HTERT RPE-1 (cell line): ENCODE data around the gene TCL1A.

ENCODE experiments used
- in situ Hi-C: fragments of 300-500 bp; cut with MboI; formaldehyde crosslinking; loops from 4 replicates; pipeline ENCODE4 v1.14.3; 2020; ENCODE audit warnings: low sequenced_read_pairs

Gene TCL1A

DNA sequence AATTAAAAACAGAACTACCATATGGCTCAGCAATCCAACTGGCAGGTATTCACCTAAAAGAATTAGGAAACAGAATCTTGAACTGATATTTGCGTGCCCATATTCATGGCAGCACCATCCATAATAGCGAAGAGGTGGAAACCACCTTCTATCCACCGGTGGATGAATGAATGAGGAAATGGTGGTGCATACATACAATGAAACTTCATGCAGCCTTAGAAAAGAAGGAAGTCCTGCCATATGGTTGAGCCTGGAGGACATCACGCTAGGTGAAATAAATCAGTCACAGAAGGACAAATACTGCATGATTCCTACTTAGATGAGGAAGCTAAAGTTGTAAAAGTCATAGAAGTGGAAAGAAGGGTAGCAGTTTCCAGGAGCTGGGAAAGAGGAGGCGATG is 6.6 kb downstream of the TCL1A start:
- in situ Hi-C loops, result no loop called here

GRCh38 chr14:95705518-95705917 is 8.4 kb downstream of the TCL1A start:
- in situ Hi-C loops, result no loop called here

DNA sequence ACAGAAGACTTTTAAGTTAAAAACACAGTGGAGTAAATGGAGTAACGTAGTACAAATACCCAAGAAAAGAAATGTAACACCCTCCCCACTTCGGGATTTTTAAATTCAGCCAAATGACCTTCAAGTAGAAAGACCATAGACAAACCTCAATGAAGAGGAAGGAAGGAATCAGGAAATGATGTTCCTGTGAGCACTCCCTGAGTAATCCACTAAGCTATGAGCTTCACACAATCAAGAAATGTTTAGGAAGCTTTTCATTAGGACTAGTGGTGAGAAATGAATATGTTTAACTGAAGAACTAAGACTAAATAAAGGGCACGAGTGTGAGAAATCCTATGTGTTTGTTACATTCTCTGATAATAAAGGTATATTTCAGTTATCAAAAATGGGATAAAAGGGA is 10.1 kb downstream of the TCL1A start:
- in situ Hi-C loops, result no loop called here

- in situ Hi-C loops, result no loop called here
These were observed 10.6 kb downstream of the TCL1A start for GRCh38 chr14:95703341-95703740.

DNA sequence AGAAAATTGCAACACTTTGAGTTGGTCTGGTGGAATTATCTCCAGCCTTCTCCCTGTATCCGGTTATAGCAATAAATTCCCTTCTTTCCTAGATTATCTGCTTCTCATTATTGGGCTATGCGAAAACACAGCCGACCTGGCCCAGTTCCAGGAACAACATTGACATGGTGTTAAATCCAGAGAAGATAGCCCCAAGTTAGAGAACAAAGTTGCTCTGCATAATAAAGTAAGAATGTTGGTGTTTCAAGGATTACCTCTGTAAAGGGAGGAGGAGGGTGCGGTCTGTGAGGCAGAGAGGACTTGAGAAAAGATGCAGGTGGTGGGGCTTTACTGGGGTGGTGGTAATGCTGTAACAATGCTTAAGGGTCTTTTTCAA is 12.1 kb downstream of the TCL1A start:
- in situ Hi-C loops, result no loop called here

DNA sequence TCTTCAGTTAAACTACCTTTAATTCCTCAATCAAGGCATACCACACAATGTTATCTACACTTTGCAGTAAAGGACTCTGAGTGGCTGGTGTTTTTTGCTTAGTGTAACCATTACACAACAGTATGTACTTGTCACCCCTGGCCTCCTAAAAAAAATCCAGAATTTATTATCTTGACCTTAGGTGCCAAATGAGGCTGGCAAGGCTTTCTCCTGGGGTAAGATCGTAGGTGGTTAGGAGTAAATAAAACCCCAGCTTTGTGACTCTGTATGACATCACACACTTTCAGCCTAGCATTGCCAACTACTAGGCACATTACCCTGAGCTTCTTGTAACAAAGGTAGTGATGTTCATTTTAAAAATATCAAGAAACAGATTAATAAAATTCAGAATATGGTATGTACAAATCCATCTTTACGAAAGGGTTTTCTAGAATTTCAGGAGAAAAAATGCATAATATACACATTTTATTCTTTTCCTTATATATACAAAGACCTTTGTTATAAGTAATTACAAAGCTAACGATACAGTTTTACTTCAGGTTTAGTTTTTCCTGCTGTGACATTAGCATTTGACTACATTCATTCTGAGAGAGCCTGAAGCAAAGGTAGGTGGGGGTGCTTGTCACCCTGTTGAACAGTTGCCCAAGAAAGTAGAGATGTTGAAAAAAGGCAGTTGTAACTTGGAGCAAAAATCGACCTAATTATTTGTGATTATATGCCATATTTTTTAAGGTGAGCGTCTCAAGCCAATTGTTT is 13.5 kb downstream of the TCL1A start:
- in situ Hi-C loops, result no loop called here

DNA sequence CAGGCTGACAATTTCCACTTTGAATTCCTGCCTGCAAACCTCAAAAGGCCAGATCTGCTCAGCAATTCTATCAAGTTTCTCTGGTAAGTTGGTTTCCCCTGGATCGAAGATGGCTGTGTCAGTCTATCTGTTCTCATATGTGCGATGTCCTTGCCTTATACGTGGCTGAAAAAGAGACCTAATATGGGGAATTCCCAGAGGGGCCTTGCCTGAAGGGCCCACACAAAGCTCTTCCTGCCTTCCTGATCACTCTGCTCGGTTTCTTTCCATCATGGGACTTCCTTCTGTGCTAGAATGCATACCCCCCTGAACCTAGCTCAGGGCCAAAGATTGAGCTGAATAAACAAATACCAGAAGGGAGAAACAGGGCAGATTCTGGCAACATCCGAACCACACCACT is 14.5 kb downstream of the TCL1A start:
- in situ Hi-C loops, result no loop called here

DNA sequence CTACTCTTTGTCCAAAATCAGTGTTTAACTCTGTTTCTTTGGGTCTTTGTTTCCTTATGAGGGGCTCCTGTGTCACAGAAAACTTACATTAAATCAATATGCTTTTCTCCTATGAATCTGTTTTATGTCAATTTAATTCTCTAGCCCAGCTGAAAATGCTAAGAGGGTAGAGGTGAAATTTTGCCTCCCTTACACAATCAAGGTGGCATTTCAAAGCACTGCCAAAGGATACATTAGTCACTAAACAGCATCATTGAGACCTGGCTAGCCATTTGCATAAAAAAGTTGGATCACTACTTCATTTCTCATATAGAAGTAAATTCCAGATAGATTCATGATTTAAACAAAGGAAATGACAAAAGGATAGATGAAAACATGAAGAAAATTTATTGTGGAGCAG is 15.6 kb downstream of the TCL1A start:
- in situ Hi-C loops, result no loop called here

- in situ Hi-C loops, result no loop called here
These were observed 16.2 kb downstream of the TCL1A start for GRCh38 chr14:95697764-95698163.

- in situ Hi-C loops, result no loop called here
These were observed 17.2 kb downstream of the TCL1A start for GRCh38 chr14:95696741-95697140.

- in situ Hi-C loops, result no loop called here
These were observed 18.0 kb downstream of the TCL1A start for GRCh38 chr14:95695913-95696312.

GRCh38 chr14:95695051-95695450 is 18.9 kb downstream of the TCL1A start:
- in situ Hi-C loops, result no loop called here

- in situ Hi-C loops, result no loop called here
These were observed 21.8 kb downstream of the TCL1A start for GRCh38 chr14:95692109-95692508.

DNA sequence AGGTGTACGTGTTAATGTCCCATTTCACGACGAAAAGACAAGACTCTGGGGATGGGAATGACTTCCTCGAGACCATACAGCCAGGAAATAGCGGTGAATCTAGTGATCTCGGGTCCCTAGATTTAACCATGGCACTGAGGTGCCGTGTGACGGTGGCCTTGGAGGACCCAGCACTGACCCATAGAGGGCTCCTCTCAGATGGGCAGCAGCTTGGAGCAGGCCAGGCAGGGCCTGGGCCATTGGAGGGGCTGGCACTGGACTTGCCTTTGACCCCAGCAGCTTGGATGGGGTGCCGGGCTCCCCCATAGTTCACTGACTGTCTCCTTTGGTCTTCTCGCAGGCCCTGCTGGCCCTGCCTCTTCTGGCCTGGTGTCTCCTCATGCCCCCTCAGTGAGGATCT is 22.3 kb downstream of the TCL1A start:
- in situ Hi-C loops, result no loop called here

DNA sequence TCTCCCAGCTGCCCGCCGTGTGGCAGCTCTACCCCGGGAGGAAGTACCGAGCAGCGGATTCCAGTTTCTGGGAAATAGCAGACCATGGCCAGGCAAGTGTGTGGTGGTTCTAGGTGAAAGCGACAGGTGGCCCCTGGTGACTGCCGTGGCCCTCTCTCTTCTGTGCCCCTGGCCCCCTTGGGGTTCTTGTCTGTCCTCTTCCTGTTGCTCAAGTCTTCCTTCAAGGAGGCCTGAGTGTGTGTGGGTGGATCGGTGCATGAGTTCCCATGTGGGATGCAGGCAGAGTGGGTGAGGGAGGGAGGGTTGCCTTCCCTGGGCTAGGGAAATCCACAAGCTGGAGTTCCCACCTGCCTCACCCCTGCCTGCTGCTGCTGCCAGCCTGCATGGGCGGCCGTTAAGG is 23.1 kb downstream of the TCL1A start:
- in situ Hi-C loops, result no loop called here

DNA sequence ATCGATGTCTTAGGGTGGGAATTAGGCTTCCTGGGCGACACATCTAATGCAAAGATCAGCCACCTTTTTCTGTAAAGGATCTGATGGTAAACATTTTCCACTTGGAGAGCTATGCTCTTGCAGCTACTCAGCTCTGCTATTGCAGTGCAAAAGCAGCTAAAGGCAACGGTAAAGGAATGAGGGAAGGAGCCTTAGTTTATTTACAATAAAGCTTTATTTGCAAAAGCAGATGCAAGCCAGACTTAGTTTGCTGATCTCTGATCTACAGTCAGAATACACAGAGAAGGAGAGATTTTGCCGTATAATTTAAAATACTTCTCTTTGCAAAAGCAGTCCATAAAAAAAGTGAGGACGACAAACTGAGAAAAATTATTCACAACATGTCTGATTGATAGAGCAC is 24.5 kb downstream of the TCL1A start:
- in situ Hi-C loops, result no loop called here

GRCh38 chr14:95686935-95687334 is 27.0 kb downstream of the TCL1A start:
- in situ Hi-C loops, result no loop called here

- in situ Hi-C loops, result no loop called here
These were observed 27.7 kb downstream of the TCL1A start, which contains the start of gene TCL1B for GRCh38 chr14:95685978-95686922. Gene TCL1B, plus strand, starts transcription at chr14:95686426. Its CDS starts 42 bp downstream, at chr14:95686468.

GRCh38 chr14:95683793-95684192 is 30.1 kb downstream of the TCL1A start:
- in situ Hi-C loops, result no loop called here

- in situ Hi-C loops, result no loop called here
These were observed 32.8 kb downstream of the TCL1A start for GRCh38 chr14:95681153-95681552.

DNA sequence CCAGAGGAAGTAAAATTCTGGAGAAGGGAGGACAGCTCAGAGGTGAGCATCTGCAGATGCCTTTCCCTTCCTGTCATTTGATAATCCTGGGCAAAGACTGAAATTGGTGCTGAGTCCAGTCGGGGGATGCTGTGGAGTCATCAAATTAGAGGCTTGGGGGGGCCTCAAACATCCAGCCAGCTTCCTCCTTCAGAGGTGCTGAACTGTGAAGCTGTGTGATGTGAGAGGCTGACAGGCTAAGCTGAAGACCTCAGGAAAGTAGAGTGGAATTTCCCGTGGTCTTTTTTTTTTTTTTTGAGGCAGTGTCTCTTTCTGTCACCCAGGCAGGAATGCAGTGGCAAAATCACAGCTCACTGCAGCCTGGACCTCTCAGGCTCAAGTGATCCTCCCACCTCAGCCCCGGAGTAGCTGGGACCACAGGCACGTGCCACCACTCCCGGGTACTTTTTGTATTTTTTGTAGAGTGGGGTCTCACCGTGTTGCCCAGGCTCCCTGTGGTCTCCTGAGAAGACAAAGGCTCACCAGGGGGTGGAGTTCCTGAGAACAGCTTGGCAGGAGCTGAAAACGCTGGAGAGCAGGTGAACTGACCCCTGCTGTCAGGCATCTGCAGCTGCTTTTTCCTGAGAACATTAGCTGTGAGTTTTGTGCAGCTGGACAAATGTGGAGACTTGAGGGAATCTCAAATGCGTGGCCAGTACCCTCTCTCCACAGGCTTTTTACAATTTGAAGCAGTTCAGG is 33.8 kb downstream of the TCL1A start:
- in situ Hi-C loops, result no loop called here
